Measurements from ENCODE around the gene DCST1. TPM values are rescaled to one million over a fixed set of nuclear protein-coding genes. Genes with fewer than 3 reads are reported as not detected.
A peak's percentile ranks its signal among the peaks of the same experiment; 100 is the strongest.
"Not testable (repeated sequence)": the region's sequence is repeated elsewhere in the genome, so short reads cannot be mapped to it uniquely, and the experiment has no call there.

DCST1 gene
- total and polyA plus RNA-seq, 4 donors, result not detected

DNA sequence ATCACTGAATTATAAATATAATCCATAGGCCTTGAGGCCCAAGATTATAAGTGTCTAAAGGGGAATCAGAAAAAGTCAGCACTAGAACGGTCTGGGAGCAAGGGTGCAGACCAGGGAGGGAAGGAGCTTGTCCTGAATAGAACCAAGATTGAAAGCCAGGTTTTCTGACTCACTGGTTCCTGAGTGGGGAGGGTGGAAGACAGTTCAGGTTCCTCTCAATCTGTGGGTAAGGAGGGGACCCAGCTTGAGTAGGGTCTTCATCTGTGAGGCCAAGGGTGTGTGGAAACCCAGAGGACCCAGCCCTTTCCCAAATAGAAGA is 39.4 kb upstream of the DCST1 start:
- 78% methylated on average over 1 of the region's 1 CpG for WGBS
- no peak overlapping the region for H3K9ac ChIP-seq (ENCODE audit: low read depth in 1 of 2, low read length in 2 of 2)
- peaks cover 0 to 14% (median 8%) of the 10 kb centered on the region in 4 donors for H3K4me1 ChIP-seq (ENCODE audit: control insufficient read depth in 4 of 4, insufficient read depth in 4 of 4, low read length in 3 of 4)
- H3K9me3 ChIP-seq (ENCODE audit: control insufficient read depth in 4 of 4, low read length in 3 of 4), result no peaks in the 10 kb centered on the region
- H3K27me3 ChIP-seq (ENCODE audit: control insufficient read depth in 4 of 4, insufficient read depth in 4 of 4, low read length in 3 of 4), result no peaks in the 10 kb centered on the region
- no peak overlapping the region for H3K27ac ChIP-seq (ENCODE audit: low read depth in 1 of 2, low read length in 2 of 2)
- no peak for TF ChIP-seq HNF4G (IDR thresholded peaks at IDR 0.05)
- TF ChIP-seq NR2F2 (IDR thresholded peaks at IDR 0.05), result no peak
- TF ChIP-seq, protein P1, sequence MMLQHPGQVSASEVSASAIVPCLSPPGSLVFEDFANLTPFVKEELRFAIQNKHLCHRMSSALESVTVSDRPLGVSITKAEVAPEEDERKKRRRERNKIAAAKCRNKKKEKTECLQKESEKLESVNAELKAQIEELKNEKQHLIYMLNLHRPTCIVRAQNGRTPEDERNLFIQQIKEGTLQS (IDR thresholded peaks at IDR 0.05), result no peak
- TF ChIP-seq TAF1 (conservative IDR thresholded peaks at IDR 0.05), result no peak
- TF ChIP-seq RXRA (IDR thresholded peaks at IDR 0.05), result no peak
- peaks cover 0 to 6% (median 2%) of the 10 kb centered on the region in 4 donors for H3K36me3 ChIP-seq (ENCODE audit: control insufficient read depth in 4 of 4, insufficient read depth in 3 of 4, low read depth in 1 of 4, low read length in 3 of 4)
- H3K4me3 ChIP-seq (ENCODE audit: low read depth in 1 of 3, low read length in 3 of 3), result no peak overlapping the region
- DNase-seq (ENCODE audit: low spot score), result no peak

DNA sequence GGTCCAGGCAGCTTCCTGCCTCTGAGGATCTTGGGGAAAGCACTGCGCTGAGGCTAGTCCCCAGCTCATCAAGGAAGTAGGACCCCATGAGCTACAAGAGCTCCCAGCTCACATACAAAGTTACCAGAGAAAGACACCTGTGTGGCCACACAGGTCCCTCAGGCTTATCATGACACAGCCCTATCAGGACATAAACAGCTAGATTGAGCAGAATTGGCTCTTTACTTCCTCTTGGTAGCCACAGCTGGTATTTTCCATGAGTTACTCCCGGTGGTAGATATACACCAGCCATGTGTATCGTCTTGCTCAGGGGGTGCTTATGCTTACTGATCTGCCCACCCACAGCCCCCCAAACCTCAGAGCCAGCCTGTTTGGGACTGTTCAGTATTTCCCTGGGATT is 39.0 kb upstream of the DCST1 start:
- no peak for TF ChIP-seq HNF4G (IDR thresholded peaks at IDR 0.05)
- TF ChIP-seq RXRA (IDR thresholded peaks at IDR 0.05), result no peak
- TF ChIP-seq, protein P2, sequence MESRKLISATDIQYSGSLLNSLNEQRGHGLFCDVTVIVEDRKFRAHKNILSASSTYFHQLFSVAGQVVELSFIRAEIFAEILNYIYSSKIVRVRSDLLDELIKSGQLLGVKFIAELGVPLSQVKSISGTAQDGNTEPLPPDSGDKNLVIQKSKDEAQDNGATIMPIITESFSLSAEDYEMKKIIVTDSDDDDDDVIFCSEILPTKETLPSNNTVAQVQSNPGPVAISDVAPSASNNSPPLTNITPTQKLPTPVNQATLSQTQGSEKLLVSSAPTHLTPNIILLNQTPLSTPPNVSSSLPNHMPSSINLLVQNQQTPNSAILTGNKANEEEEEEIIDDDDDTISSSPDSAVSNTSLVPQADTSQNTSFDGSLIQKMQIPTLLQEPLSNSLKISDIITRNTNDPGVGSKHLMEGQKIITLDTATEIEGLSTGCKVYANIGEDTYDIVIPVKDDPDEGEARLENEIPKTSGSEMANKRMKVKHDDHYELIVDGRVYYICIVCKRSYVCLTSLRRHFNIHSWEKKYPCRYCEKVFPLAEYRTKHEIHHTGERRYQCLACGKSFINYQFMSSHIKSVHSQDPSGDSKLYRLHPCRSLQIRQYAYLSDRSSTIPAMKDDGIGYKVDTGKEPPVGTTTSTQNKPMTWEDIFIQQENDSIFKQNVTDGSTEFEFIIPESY (IDR thresholded peaks at IDR 0.05), result no peak
- TF ChIP-seq TAF1 (conservative IDR thresholded peaks at IDR 0.05), result no peak
- TF ChIP-seq EGR1 (IDR thresholded peaks at IDR 0.05; ENCODE audit: low read depth in 2 of 2), result no peak
- TF ChIP-seq HNF4A (conservative IDR thresholded peaks at IDR 0.05), result no peak
- no peak for TF ChIP-seq GABPA (IDR thresholded peaks at IDR 0.05 in 1 of 2, conservative IDR thresholded peaks at IDR 0.05 in 1 of 2)
- TF ChIP-seq FOXA1 (IDR thresholded peaks at IDR 0.05), result no peak
- Histone ChIP-seq H3K27ac (ENCODE audit: low read depth in 1 of 2, low read length in 2 of 2) (no peak overlapping the region), H3K27me3 (ENCODE audit: control insufficient read depth in 4 of 4, insufficient read depth in 4 of 4, low read length in 3 of 4) (no peaks in the 10 kb centered on the region), H3K36me3 (ENCODE audit: control insufficient read depth in 4 of 4, insufficient read depth in 3 of 4, low read depth in 1 of 4, low read length in 3 of 4) (peaks cover 0 to 4% (median 1%) of the 10 kb centered on the region in 4 donors), H3K9me3 (ENCODE audit: control insufficient read depth in 4 of 4, low read length in 3 of 4) (no peaks in the 10 kb centered on the region), H3K9ac (ENCODE audit: low read depth in 1 of 2, low read length in 2 of 2) (no peak overlapping the region), H3K4me3 (ENCODE audit: low read depth in 1 of 3, low read length in 3 of 3) (no peak overlapping the region), H3K4me1 (ENCODE audit: control insufficient read depth in 4 of 4, insufficient read depth in 4 of 4, low read length in 3 of 4) (peaks cover 0 to 15% (median 9%) of the 10 kb centered on the region in 4 donors)
- WGBS, result 77% methylated on average over 3 of the region's 3 CpGs
- DNase-seq (ENCODE audit: low spot score), result no peak

DNA sequence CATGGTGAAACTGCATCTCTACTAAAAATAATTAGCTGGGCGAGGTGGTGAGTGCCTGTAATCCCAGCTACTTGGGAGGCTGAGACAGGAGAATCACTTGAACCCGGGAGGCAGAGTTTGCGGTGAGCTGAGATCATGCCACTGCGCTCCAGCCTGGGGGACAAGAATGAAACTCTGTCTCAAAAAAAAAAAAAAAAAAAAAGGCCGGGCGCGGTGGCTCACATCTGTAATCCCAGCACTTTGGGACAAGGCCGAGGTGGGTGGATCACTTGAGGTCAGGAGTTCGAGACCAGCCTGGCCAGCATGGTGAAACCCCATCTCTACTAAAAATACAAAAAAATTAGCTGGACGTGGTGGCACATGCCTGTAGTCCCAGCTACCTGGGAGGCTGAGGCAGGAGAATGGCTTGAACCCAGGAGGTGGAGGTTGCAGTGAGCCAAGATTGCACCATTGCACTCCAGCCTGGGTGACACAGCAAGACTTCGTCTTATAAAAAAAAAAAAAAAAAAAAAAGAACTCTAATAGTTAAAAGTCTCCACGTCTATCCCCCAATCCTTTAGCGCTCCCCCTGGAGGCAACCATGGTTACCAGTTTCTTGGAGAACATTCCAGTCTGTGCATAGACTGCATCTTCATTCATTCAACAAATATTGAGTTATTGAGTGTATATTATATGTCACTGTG is 38.2 kb upstream of the DCST1 start:
- H3K27me3 ChIP-seq (ENCODE audit: control insufficient read depth in 4 of 4, insufficient read depth in 4 of 4, low read length in 3 of 4); H3K9ac ChIP-seq (ENCODE audit: low read depth in 1 of 2, low read length in 2 of 2); H3K27ac ChIP-seq (ENCODE audit: low read depth in 1 of 2, low read length in 2 of 2); H3K9me3 ChIP-seq (ENCODE audit: control insufficient read depth in 4 of 4, low read length in 3 of 4); H3K36me3 ChIP-seq (ENCODE audit: control insufficient read depth in 4 of 4, insufficient read depth in 3 of 4, low read depth in 1 of 4, low read length in 3 of 4); H3K4me3 ChIP-seq (ENCODE audit: low read depth in 1 of 3, low read length in 3 of 3): not testable (repeated sequence)
- peaks cover 4 to 23% (median 17%) of the 10 kb centered on the region in 4 donors for H3K4me1 ChIP-seq (ENCODE audit: control insufficient read depth in 4 of 4, insufficient read depth in 4 of 4, low read length in 3 of 4)
- TF ChIP-seq, protein P3, sequence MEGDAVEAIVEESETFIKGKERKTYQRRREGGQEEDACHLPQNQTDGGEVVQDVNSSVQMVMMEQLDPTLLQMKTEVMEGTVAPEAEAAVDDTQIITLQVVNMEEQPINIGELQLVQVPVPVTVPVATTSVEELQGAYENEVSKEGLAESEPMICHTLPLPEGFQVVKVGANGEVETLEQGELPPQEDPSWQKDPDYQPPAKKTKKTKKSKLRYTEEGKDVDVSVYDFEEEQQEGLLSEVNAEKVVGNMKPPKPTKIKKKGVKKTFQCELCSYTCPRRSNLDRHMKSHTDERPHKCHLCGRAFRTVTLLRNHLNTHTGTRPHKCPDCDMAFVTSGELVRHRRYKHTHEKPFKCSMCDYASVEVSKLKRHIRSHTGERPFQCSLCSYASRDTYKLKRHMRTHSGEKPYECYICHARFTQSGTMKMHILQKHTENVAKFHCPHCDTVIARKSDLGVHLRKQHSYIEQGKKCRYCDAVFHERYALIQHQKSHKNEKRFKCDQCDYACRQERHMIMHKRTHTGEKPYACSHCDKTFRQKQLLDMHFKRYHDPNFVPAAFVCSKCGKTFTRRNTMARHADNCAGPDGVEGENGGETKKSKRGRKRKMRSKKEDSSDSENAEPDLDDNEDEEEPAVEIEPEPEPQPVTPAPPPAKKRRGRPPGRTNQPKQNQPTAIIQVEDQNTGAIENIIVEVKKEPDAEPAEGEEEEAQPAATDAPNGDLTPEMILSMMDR (IDR thresholded peaks at IDR 0.05; ENCODE audit: low read depth, low read length, missing input control), result peak; percentile 14
- TF ChIP-seq RAD21 (IDR thresholded peaks at IDR 0.05) (peak; percentile 30 to 50), YY1 (IDR thresholded peaks at IDR 0.05) (peak; percentile 24)
- peak; percentile 59 for DNase-seq (ENCODE audit: low spot score)
- WGBS, result 62% methylated on average over 13 of the region's 13 CpGs

All from liver (tissue), 9 donors.